DMS79 (cell line): ENCODE measurements around the gene DMRTC1.
"Not testable (repeated sequence)": the region's sequence is repeated elsewhere in the genome, so short reads cannot be mapped to it uniquely, and the experiment has no call there.

Experiments
- DNase-seq: peaks from one replicate; lab custom pipeline; 2025; lab: John Stamatoyannopoulos, UW

DMRTC1 gene, protein sequence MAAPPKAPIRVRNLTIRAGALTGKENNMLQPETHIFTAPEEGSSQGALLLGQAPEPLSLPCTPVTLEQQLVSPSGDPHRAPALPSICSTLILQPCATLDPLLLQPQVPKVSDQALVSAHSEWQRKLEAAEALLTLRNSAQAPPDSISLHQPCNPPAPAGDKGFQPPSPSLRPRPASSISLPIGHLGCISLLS

DNA sequence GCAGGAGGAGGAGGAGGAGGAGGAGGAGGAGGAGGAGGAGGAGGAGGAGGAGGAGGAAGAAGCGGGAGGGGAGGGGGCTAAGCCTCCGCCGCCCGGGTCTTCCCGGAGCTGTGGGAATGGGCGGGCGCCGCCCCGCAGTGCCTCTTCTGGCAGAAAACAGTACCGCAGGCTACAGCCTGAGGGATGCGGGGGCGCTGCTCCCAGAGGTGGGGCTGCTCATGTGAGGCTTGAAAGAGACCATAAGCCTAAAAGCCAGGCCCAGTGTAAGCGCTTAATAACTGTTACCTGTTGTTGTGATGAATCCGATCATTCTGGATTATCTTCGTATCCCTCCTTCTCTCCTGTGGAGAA is at the start of gene DMRTC1:
TSS of gene DMRTC1 (minus strand) at position 19 of the 351 bp plus-strand sequence. CDS start 68,143 bp downstream, outside the sequence.
- not testable (repeated sequence) for DNase-seq

- not testable (repeated sequence) for DNase-seq
These were observed 37.3 kb upstream of the DMRTC1 start for GRCh38 chrX:72980894-72981469.

- DNase-seq = not testable (repeated sequence)
These were observed 31.2 kb upstream of the DMRTC1 start for GRCh38 chrX:72974885-72975284.

GRCh38 chrX:72971859-72972258 is 28.2 kb upstream of the DMRTC1 start:
- DNase-seq = not testable (repeated sequence)

- not testable (repeated sequence) for DNase-seq
These were observed 16.3 kb upstream of the DMRTC1 start for GRCh38 chrX:72959971-72960370.

GRCh38 chrX:72943035-72943818 is 410 bp downstream of the DMRTC1 start:
- not testable (repeated sequence) for DNase-seq

- DNase-seq = not testable (repeated sequence)
These were observed 1.4 kb downstream of the DMRTC1 start for GRCh38 chrX:72942272-72942671.

- DNase-seq = not testable (repeated sequence)
These were observed 5.7 kb downstream of the DMRTC1 start, which contains the start of gene FAM236A for GRCh38 chrX:72937906-72938305. TSS of gene FAM236A (plus strand) at chrX:72938206. CDS start at chrX:72938263, 57 bp downstream.

- DNase-seq = not testable (repeated sequence)
These were observed 6.7 kb downstream of the DMRTC1 start for GRCh38 chrX:72936882-72937455.

DNA sequence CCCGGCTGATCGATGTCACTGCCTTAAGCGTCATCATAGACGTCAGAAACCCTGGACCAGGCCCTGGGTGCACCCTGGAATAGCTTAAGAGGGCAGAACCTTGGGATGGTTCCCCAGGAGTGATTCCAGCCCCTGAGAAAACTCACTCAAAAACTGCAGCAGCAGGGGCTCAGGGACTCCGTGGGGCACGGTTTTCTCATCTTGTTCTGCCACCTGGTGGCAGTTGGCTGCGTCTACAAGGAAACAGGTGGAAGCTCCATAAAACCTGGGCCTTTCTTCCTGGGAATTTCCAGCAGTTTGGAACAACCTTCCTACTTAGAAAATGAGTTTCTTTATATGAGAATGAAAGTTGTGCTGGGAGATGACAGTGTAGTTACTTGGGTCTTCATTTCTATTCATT is 7.2 kb downstream of the DMRTC1 start:
- not testable (repeated sequence) for DNase-seq

- DNase-seq = not testable (repeated sequence)
These were observed 11.4 kb downstream of the DMRTC1 start for GRCh38 chrX:72932283-72932682.

GRCh38 chrX:72916096-72916495 is 27.5 kb downstream of the DMRTC1 start:
- DNase-seq = not testable (repeated sequence)

DNA sequence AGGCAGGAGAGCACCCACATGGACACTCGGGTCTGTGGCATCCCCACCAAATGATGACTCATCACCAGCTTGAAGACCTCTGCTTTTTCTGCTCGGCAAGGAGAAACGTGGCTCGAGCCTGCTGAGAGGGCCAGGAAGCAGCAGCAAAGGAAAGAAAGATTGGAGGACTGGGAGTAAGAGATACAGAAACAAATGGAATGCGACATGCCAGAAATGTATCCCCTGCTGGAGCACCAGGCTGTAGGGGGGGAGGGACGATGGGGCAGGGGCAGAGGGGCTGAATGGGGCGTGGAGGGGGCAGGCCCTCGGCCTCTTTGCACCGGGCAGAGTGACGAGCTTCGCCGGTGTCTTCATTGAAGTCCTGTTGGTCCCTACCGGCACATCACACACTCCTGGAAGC is 31.3 kb downstream of the DMRTC1 start, which contains the start of gene FAM236C:
TSS of gene FAM236C (plus strand) at position 301 of the 400 bp plus-strand sequence. CDS start 100 bp downstream, outside the sequence.
- DNase-seq = not testable (repeated sequence)

DNA sequence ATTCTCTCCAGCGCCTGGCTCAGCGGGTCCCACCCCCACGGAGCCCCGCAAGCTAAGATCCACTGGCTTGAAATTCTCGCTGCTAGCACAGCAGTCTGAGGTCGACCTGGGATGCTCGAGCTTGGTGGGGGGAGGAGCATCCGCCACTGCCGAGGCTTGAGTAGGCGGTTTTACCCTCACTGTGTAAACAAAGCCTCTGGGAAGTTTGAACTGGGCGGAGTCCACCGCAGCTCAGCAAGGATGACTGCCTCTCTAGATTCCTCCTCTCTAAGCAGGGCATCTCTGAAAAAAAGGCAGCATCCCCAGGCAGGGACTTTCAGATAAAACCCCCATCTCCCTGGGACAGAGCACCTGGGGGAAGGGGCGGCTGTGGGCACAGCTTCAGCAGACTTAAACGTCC is 53.9 kb downstream of the DMRTC1 start:
- DNase-seq = not testable (repeated sequence)

- not testable (repeated sequence) for DNase-seq
These were observed 60.7 kb downstream of the DMRTC1 start for GRCh38 chrX:72882898-72883297.

GRCh38 chrX:72837532-72837931 is 106.1 kb downstream of the DMRTC1 start:
- DNase-seq = not testable (repeated sequence)

DNA sequence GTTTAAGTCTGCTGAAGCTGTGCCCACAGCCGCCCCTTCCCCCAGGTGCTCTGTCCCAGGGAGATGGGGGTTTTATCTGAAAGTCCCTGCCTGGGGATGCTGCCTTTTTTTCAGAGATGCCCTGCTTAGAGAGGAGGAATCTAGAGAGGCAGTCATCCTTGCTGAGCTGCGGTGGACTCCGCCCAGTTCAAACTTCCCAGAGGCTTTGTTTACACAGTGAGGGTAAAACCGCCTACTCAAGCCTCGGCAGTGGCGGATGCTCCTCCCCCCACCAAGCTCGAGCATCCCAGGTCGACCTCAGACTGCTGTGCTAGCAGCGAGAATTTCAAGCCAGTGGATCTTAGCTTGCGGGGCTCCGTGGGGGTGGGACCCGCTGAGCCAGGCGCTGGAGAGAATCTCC is 112.9 kb downstream of the DMRTC1 start:
- DNase-seq = not testable (repeated sequence)
